HL-60 (cell line): Measurements from ENCODE around the gene USP36.

Experiments
- CTCF ChIP-seq: IDR thresholded peaks from one replicate; pipeline ENCODE4 v1.5.1; 2011; ENCODE audit warnings: low read length, control low read depth, inconsistent platforms; ENCODE audit not compliant: insufficient read depth
- GABPA ChIP-seq: IDR thresholded peaks from 2 replicates; pipeline ENCODE4 v1.6.1; 2012; ENCODE audit warnings: low read depth
- POLR2AphosphoS5 ChIP-seq: IDR thresholded peaks from 2 replicates; pipeline ENCODE4 v1.6.1; 2012; ENCODE audit warnings: low read depth
- REST ChIP-seq: IDR thresholded peaks from 2 replicates; pipeline ENCODE4 v1.6.1; 2012; ENCODE audit warnings: low read depth; ENCODE audit not compliant: insufficient replicate concordance
- SPI1 ChIP-seq: IDR thresholded peaks from 2 replicates; pipeline ENCODE4 v1.6.1; 2012; ENCODE audit warnings: low read depth, mild to moderate bottlenecking, borderline replicate concordance

GRCh38 chr17:78780335-78780734 is 60.3 kb downstream of the USP36 start:
- TF ChIP-seq CTCF (no peak), GABPA (no peak), POLR2AphosphoS5 (no peak), REST (no peak), SPI1 (no peak)
